MM.1S (cell line): Measurements from ENCODE around the gene MCF2L2.

Experiments used
- DNase-seq: peaks from one replicate; pipeline ENCODE4 v3.0.0-alpha.2; 2015
- H2AFZ ChIP-seq: fragments of 300-600 bp; sonication (generic); 2 replicates; pipeline ENCODE4 v1.6.0; 2016; ENCODE audit warnings: antibody characterized with exemption, low read length
- H3F3A ChIP-seq: fragments of 300-600 bp; sonication (generic); 2 replicates; pipeline ENCODE4 v1.6.1; 2016; ENCODE audit warnings: mild to moderate bottlenecking, antibody characterized with exemption, low read length, moderate library complexity, mixed read lengths; ENCODE audit not compliant: insufficient read depth
- H3K27ac ChIP-seq: fragments of 300-600 bp; sonication (generic); 2 replicates; pipeline ENCODE4 v1.5.1; 2016; ENCODE audit warnings: mild to moderate bottlenecking, low read length
- H3K27me3 ChIP-seq: fragments of 300-600 bp; sonication (generic); replicated peaks from 2 replicates; pipeline ENCODE4 v1.6.0; 2016; ENCODE audit warnings: low read length; ENCODE audit not compliant: insufficient read depth
- H3K36me3 ChIP-seq: fragments of 300-600 bp; sonication (generic); replicated peaks from 2 replicates; pipeline ENCODE4 v1.6.1; 2016; ENCODE audit warnings: mild to moderate bottlenecking, low read length, mixed read lengths; ENCODE audit not compliant: insufficient read depth
- H3K4me1 ChIP-seq: fragments of 300-600 bp; sonication (generic); 2 replicates; pipeline ENCODE4 v1.6.1; 2016; ENCODE audit warnings: low read length, mixed read lengths
- H3K4me2 ChIP-seq: fragments of 300-600 bp; sonication (generic); 2 replicates; pipeline ENCODE4 v1.6.0; 2016; ENCODE audit warnings: low read depth, low read length
- H3K4me3 ChIP-seq: fragments of 300-600 bp; sonication (generic); 2 replicates; pipeline ENCODE4 v1.5.1; 2016; ENCODE audit warnings: low read length, mixed read lengths
- H3K79me2 ChIP-seq: fragments of 300-600 bp; sonication (generic); 2 replicates; pipeline ENCODE4 v1.6.1; 2016; ENCODE audit warnings: mixed run types, low read length, mixed read lengths
- H3K9ac ChIP-seq: fragments of 300-600 bp; sonication (generic); 2 replicates; pipeline ENCODE4 v1.6.1; 2016; ENCODE audit warnings: low read length, mixed read lengths
- H3K9me2 ChIP-seq: fragments of 300-600 bp; sonication (generic); replicated peaks from 2 replicates; pipeline ENCODE4 v1.6.1; 2016; ENCODE audit warnings: mild to moderate bottlenecking, low read length, mixed read lengths; ENCODE audit not compliant: insufficient read depth
- H3K9me3 ChIP-seq: fragments of 300-600 bp; sonication (generic); replicated peaks from 2 replicates; pipeline ENCODE4 v1.6.1; 2016; ENCODE audit warnings: mild to moderate bottlenecking, low read length, mixed read lengths; ENCODE audit not compliant: insufficient read depth
- H4K20me1 ChIP-seq: fragments of 300-600 bp; sonication (generic); 2 replicates; pipeline ENCODE4 v1.6.1; 2016; ENCODE audit warnings: mild to moderate bottlenecking, low read length, moderate library complexity, mixed read lengths; ENCODE audit not compliant: insufficient read depth
- EZH2 ChIP-seq: fragments of 300-600 bp; sonication (generic); optimal IDR thresholded peaks from 2 replicates; pipeline ENCODE3; 2017; ENCODE audit warnings: low read depth, mild to moderate bottlenecking, antibody characterized with exemption, low read length, mixed read lengths
- EZH2phosphoT487 ChIP-seq: fragments of 300-600 bp; sonication (generic); IDR thresholded peaks from 2 replicates; pipeline ENCODE4 v1.6.1; 2018; ENCODE audit warnings: antibody characterized with exemption, low read length
- TF ChIP-seq, protein P1 (sequence below): fragments of 300-600 bp; sonication (generic); IDR thresholded peaks from 2 replicates; pipeline ENCODE4 v1.5.1; 2016; ENCODE audit warnings: antibody characterized with exemption, low read length, mixed read lengths

MCF2L2 gene

DNA sequence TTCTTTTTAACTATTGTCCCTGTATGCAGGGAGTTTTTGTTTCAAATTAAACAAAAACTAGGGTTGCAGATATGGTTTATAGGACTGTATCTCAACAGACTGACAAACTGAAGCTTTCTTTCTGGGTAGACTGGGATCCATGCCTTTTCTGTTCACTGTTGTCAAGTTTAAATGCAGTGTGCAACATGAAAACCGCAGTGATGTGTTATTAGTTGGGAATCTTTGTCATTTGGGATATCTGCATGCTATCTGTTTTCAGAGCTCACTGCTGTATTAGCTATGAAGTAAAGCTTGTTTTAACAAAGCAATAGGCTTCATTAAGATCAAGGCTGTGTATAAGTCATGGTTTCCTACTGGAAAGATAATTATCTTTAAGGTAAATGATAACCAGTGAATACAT is 21.4 kb upstream of the MCF2L2 start:
- Histone ChIP-seq H3K9me3 (no peaks in the 10 kb centered on the region), H3K79me2 (peaks cover 38% of the 10 kb centered on the region), H3K9ac (no peak overlapping the region), H3K27ac (no peak overlapping the region), H2AFZ (no peak overlapping the region), H3K4me3 (no peak overlapping the region), H3K9me2 (no peaks in the 10 kb centered on the region), H3F3A (peaks cover 14% of the 10 kb centered on the region; the same call in 1 of the 2 replicates), H4K20me1 (no peaks in the 10 kb centered on the region), H3K4me1 (peaks cover 7% of the 10 kb centered on the region; the same call in 1 of the 2 replicates), H3K27me3 (no peaks in the 10 kb centered on the region), H3K36me3 (no peaks in the 10 kb centered on the region), H3K4me2 (no peak overlapping the region)
- DNase-seq = no peak
- TF ChIP-seq EZH2phosphoT487 (no peak), EZH2 (no peak)
- TF ChIP-seq, protein P1, sequence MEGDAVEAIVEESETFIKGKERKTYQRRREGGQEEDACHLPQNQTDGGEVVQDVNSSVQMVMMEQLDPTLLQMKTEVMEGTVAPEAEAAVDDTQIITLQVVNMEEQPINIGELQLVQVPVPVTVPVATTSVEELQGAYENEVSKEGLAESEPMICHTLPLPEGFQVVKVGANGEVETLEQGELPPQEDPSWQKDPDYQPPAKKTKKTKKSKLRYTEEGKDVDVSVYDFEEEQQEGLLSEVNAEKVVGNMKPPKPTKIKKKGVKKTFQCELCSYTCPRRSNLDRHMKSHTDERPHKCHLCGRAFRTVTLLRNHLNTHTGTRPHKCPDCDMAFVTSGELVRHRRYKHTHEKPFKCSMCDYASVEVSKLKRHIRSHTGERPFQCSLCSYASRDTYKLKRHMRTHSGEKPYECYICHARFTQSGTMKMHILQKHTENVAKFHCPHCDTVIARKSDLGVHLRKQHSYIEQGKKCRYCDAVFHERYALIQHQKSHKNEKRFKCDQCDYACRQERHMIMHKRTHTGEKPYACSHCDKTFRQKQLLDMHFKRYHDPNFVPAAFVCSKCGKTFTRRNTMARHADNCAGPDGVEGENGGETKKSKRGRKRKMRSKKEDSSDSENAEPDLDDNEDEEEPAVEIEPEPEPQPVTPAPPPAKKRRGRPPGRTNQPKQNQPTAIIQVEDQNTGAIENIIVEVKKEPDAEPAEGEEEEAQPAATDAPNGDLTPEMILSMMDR = no peak

DNA sequence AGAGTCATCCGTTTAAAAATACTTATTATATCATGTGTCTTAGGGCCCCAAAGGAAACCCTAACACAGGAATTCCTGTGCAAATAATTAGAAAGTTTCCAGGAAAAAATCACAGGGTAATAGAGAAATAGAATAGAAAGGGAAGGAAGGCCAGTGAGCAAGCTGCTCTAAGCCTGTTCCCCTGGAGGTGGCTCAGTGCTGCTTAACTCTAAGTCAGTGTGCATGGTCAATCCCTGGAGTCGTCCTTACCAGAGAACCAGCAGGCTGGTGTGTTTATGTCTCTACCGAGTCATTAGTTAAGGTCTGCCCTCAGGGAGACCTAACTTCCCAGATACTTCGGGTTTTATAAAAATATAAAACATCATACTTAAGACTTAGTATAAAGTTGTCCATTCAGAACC is 21.0 kb upstream of the MCF2L2 start:
- Histone ChIP-seq H3F3A (peaks cover 14% of the 10 kb centered on the region; the same call in 1 of the 2 replicates), H3K27ac (no peak overlapping the region), H3K9ac (no peak overlapping the region), H3K9me3 (no peaks in the 10 kb centered on the region), H3K27me3 (no peaks in the 10 kb centered on the region), H3K4me2 (peak overlapping the region; percentile 84; the same call in 1 of the 2 replicates), H4K20me1 (no peaks in the 10 kb centered on the region), H3K36me3 (no peaks in the 10 kb centered on the region), H3K4me1 (peaks cover 7% of the 10 kb centered on the region; the same call in 1 of the 2 replicates), H3K9me2 (no peaks in the 10 kb centered on the region), H3K79me2 (peaks cover 38% of the 10 kb centered on the region), H2AFZ (no peak overlapping the region), H3K4me3 (no peak overlapping the region)
- DNase-seq = no peak
- TF ChIP-seq EZH2phosphoT487 (no peak), EZH2 (no peak)
- TF ChIP-seq, protein P1 = no peak

DNA sequence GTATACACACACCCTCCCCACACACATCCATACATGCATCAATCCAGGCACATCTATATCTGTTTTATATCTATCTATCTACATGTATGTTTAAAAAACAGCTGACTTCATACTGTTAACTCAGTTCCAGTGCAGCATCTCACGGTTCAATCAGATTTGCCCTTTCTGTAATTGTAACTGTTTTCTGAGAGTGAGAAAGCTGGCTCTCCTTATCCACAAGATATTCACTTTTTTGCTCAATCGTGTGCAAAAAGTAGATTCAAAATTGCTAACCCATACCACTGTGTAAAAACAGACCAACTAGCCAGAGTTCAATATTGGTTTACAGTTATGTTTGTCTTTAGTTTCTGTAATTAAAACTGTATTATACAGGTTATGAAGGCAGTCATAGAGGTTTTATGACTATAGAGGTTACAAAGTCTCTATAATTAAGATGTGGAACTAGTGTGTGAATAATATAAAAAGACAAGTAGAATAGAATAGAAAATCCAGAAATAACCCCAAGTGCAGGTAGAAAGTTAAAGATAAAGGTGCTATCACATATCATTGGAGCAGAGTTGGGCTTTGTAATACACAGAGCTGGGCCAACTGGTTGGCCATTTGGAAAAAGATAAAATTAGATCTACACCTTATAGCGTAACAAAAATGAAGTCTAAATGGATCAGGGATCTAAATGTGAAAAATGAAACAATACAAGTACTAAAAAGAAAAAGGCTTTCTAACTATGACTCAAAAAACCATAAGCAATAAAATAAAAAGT is 20.1 kb upstream of the MCF2L2 start:
- H3K9me2 ChIP-seq = no peaks in the 10 kb centered on the region
- peak overlapping the region; percentile 84 for H3K4me2 ChIP-seq
- H3F3A ChIP-seq = peaks cover 14% of the 10 kb centered on the region; the same call in 1 of the 2 replicates
- no peaks in the 10 kb centered on the region for H3K36me3 ChIP-seq
- peak overlapping the region; percentile 93; the same call in 1 of the 2 replicates for H2AFZ ChIP-seq
- H3K4me1 ChIP-seq = peaks cover 7% of the 10 kb centered on the region; the same call in 1 of the 2 replicates
- H3K79me2 ChIP-seq = peaks cover 38% of the 10 kb centered on the region
- H3K27me3 ChIP-seq = no peaks in the 10 kb centered on the region
- no peaks in the 10 kb centered on the region for H3K9me3 ChIP-seq
- H3K9ac ChIP-seq = peak overlapping the region; percentile 85; the same call in 1 of the 2 replicates
- TF ChIP-seq, protein P1 = no peak
- TF ChIP-seq EZH2phosphoT487 = no peak
- no peak for TF ChIP-seq EZH2
- no peaks in the 10 kb centered on the region for H4K20me1 ChIP-seq
- H3K4me3 ChIP-seq = peak overlapping the region; percentile 95
- DNase-seq = no peak
- H3K27ac ChIP-seq = no peak overlapping the region
